Subcutaneous adipose tissue (tissue), 4 donors: ENCODE results near the gene MARCHF7. TPM values are rescaled to one million over a fixed set of nuclear protein-coding genes. Genes with fewer than 3 reads are reported as not detected.

Experiments used
- CTCF ChIP-seq: fragments of 450-650 bp; IDR thresholded peaks from one replicate; pipeline ENCODE4 v1.5.1; 2016; ENCODE audit warnings: low read depth, mild to moderate bottlenecking, control low read depth, antibody characterized with exemption, moderate library complexity
- total RNA-seq, 4 donors: library from RNA; depleted of rRNA; stranded (reverse); fragments of >200 nt; gene quantifications; one replicate each; pipeline ENCODE4 v1.1.0, GENCODE V29; 2016

Gene MARCHF7
- total RNA-seq, 4 donors from 2014 or later: 110 to 132 (median 116) TPM

GRCh38 chr2:159694500-159695040 is 17.7 kb upstream of the MARCHF7 start:
- TF ChIP-seq CTCF: no peak

- no peak for TF ChIP-seq CTCF
Observed at GRCh38 chr2:159695795-159696448, 16.4 kb upstream of the MARCHF7 start.

GRCh38 chr2:159703491-159703890 is 8.8 kb upstream of the MARCHF7 start:
- no peak for TF ChIP-seq CTCF

- TF ChIP-seq CTCF: no peak
Observed at GRCh38 chr2:159706385-159706980, 5.8 kb upstream of the MARCHF7 start.

DNA sequence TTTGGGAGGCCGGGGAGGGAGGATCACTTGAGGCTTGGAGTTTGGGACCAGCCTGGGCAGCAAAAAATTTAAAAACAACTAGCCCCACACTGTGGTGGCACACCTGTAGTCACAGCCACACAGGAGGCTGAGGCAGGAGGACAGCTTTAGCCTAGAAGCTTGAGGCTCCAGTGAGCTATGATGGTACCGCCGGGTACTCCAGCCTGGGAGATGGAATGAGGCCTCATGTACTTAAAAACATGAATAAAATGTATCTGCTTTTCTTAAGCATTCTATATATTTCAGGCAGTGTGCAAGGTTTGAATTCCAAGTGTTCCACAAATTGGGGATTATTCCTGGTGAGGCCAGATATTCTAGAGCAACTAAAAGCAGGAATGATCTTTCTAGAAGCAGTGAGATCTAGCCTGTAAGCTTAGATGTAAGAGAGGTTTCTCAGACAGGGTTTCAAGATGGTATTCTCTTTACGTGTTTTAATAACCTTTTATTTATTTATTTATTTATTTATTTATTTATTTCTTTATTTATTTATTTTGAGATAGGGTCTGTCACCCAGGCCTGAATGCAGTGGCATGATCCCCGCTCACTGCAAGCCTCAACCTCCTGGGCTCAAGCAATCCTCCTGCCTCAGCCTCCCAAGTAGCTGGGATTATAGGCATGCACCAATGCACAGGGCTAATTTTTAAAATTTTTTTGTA is 4.1 kb upstream of the MARCHF7 start:
- TF ChIP-seq CTCF: no peak

DNA sequence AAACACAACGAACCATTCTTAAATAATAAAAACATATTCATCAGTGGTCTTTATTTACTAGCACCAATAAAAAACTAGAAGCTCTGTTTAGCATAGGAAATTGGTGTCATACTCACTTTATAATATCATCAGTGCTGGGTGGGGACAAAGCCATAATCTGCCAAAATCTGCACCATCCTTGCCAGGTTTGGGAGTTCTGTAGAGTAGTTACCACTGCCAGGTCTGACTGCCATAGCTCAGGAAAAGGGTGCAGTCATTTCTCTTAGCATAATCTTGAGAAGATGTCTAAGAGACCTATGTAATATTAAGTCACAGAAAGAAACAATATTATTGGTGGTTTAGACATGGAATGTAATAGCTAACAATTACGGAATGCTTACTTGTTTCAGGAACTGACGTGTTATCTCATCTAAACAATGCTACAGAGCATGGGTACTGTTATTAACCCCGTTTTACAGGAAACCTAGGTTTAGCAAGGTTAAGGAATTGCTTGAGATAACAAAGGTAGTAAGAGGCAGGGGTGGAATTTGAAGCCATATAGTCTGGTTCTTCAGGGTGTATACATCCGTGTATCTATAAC is 1.6 kb upstream of the MARCHF7 start:
- no peak for TF ChIP-seq CTCF
